Sigmoid colon (tissue), 7 donors: ENCODE measurements around the gene AMMECR1. TPM values are rescaled to one million over a fixed set of nuclear protein-coding genes. Genes with fewer than 3 reads are reported as not detected.

Experiments
- DNase-seq: peaks from one replicate; pipeline ENCODE4 v3.0.0-alpha.2; 2019
- H3K27ac ChIP-seq, 4 donors: fragments of 200-600 bp; sonication (generic); one replicate each; pipeline ENCODE4 v1.5.1; 2016 to 2019; ENCODE audit warnings: mild to moderate bottlenecking in 1 of 4
- H3K27me3 ChIP-seq, 3 donors: fragments of 200-600 bp; sonication (generic); one replicate each; pipeline ENCODE4 v1.5.1; 2019; ENCODE audit warnings: mild to moderate bottlenecking in 1 of 3
- H3K36me3 ChIP-seq, 4 donors: fragments of 200-600 bp; sonication (generic); one replicate each; pipeline ENCODE4 v1.5.1; 2016 to 2019
- H3K4me1 ChIP-seq, 4 donors: fragments of 200-600 bp; sonication (generic); one replicate each; pipeline ENCODE4 v1.5.1; 2017 to 2019
- H3K4me3 ChIP-seq, 4 donors: fragments of 200-600 bp; sonication (generic); one replicate each; pipeline ENCODE4 v1.5.1; 2017 to 2019; ENCODE audit warnings: mild to moderate bottlenecking in 2 of 4, moderate library complexity in 1 of 4
- H3K9me3 ChIP-seq, 4 donors: fragments of 200-600 bp in 3 of 4; sonication (generic) in 3 of 4; one replicate each; pipeline versions ENCODE4 v1.5.1 to v1.6.1; 2013 to 2019
- CTCF ChIP-seq, 4 experiments: fragments of 450-650 bp in 3 of 4; fragments of 200-600 bp in 1 of 4; IDR thresholded peaks; one replicate each; pipeline ENCODE4 v1.5.1; 2016 to 2019; ENCODE audit warnings: antibody characterized with exemption in 4 of 4, mild to moderate bottlenecking in 3 of 4, moderate library complexity in 2 of 4
- EP300 ChIP-seq, 4 donors: sonication (generic); formaldehyde crosslinking; IDR thresholded peaks; one replicate each; pipeline ENCODE4 v1.6.1; 2017; ENCODE audit warnings: antibody characterized with exemption in 4 of 4
- POLR2A ChIP-seq, 2 donors: fragments of 450-650 bp; IDR thresholded peaks; one replicate each; pipeline ENCODE4 v1.6.1; 2016; ENCODE audit warnings: antibody characterized with exemption in 2 of 2, mild to moderate bottlenecking in 2 of 2, moderate library complexity in 2 of 2
- POLR2AphosphoS5 ChIP-seq, 4 donors: sonication (generic); formaldehyde crosslinking; IDR thresholded peaks; one replicate each; pipeline ENCODE4 v1.6.1; 2017; ENCODE audit warnings: antibody characterized with exemption in 4 of 4
- WGBS, 2 donors: extraction: QIAGEN DNeasy Blood & Tissue Kit; methylation state at CpG; one replicate each; pipeline ENCODE4 v1.1.7; 2013; 5-methylcytosine and 5-hydroxymethylcytosine counted together
- intact Hi-C: fragments of 100-400 bp; cut with DNase I; formaldehyde crosslinking; loops from one replicate; pipeline ENCODE4 v1.15.1; 2023
- polyA plus RNA-seq, 3 donors: library from polyadenylated mRNA; stranded (reverse); fragments of 200-250 nt; gene quantifications; one replicate each; pipeline ENCODE4 v1.2.3, GENCODE V29; 2013
- total RNA-seq, 4 donors: library from RNA; depleted of rRNA; stranded (reverse); fragments of >200 nt; gene quantifications; one replicate each; pipeline ENCODE4 v1.1.0, GENCODE V29; 2016
- donor health status: healthy with polysubstance abuse.
- donor health status: Bipolar disorder and iron deficiency.
- donor health status: healthy.

Gene AMMECR1
- total and polyA plus RNA-seq, 7 donors, result 1.5 to 8.1 (median 3.2) TPM

GRCh38 chrX:110213183-110213582 is 104.7 kb downstream of the AMMECR1 start:
- no peaks in the 10 kb centered on the region for H3K27me3 ChIP-seq
- H3K4me3 ChIP-seq, result no peak overlapping the region
- no peak overlapping the region for H3K27ac ChIP-seq
- no peaks in the 10 kb centered on the region for H3K36me3 ChIP-seq
- DNase-seq, result no peak
- no peaks in the 10 kb centered on the region for H3K4me1 ChIP-seq
- TF ChIP-seq EP300 (IDR thresholded peaks at IDR 0.05) (no peak), POLR2A (IDR thresholded peaks at IDR 0.05) (no peak), CTCF (IDR thresholded peaks at IDR 0.05) (no peak), POLR2AphosphoS5 (IDR thresholded peaks at IDR 0.05) (no peak)
- intact Hi-C loops, result no loop called here
- H3K9me3 ChIP-seq, result no peaks in the 10 kb centered on the region
- WGBS, 2 donors, result 97 to 98% methylated on average over 1 of the region's 1 CpG

DNA sequence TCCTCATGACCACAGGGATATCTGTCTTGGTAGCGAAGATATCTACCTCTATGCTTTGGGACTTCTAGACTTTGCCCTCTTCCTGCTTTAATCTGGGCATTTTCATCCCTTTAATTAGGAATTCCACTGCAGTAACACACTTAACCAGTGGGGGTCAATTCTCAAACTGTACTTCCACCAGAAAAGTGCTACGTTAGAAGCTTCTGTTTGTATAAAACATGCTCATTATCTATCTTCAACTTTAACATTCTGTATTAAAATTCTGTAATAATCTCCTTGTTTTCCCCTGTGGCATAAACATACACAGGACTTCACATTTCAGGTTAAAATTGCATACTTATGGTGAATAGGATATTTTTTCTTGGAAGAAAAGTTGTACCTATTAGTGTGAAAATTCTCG is 105.6 kb downstream of the AMMECR1 start:
- no peak for TF ChIP-seq EP300 (IDR thresholded peaks at IDR 0.05)
- no peak for TF ChIP-seq POLR2A (IDR thresholded peaks at IDR 0.05)
- TF ChIP-seq POLR2AphosphoS5 (IDR thresholded peaks at IDR 0.05), result no peak
- no peak for TF ChIP-seq CTCF (IDR thresholded peaks at IDR 0.05)
- H3K27me3 ChIP-seq, result no peaks in the 10 kb centered on the region
- no peak overlapping the region for H3K4me3 ChIP-seq
- intact Hi-C loops, result no loop called here
- 91 to 94% methylated on average over 3 of the region's 3 CpGs for WGBS, 2 donors
- DNase-seq, result no peak
- H3K9me3 ChIP-seq, result no peaks in the 10 kb centered on the region
- H3K4me1 ChIP-seq, result no peaks in the 10 kb centered on the region
- no peak overlapping the region for H3K27ac ChIP-seq
- H3K36me3 ChIP-seq, result no peaks in the 10 kb centered on the region

DNA sequence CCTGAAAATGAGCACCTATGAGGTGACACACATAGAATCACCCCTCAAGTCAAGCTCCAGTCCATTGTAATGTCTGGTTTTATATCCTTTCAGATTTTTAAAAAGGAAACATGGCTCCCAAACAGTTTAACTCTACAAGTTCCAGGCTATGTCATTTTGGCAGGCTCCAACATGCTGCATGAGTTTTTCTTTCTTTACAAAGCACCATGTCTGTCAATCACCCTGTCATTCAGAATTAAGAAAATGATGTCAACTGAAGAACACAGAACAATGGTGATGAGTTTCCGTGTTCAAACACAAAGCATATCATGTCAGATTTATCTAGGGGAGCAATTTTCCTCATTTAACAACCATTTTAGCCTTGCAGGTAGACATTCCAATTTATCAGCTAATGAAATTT is 106.5 kb downstream of the AMMECR1 start:
- Histone ChIP-seq H3K4me1 (no peaks in the 10 kb centered on the region), H3K4me3 (no peak overlapping the region), H3K9me3 (no peaks in the 10 kb centered on the region), H3K27ac (no peak overlapping the region), H3K27me3 (no peaks in the 10 kb centered on the region), H3K36me3 (no peaks in the 10 kb centered on the region)
- WGBS, 2 donors, result 94 to 98% methylated on average over 1 of the region's 1 CpG
- TF ChIP-seq CTCF (IDR thresholded peaks at IDR 0.05), result no peak
- TF ChIP-seq POLR2AphosphoS5 (IDR thresholded peaks at IDR 0.05), result no peak
- TF ChIP-seq POLR2A (IDR thresholded peaks at IDR 0.05), result no peak
- TF ChIP-seq EP300 (IDR thresholded peaks at IDR 0.05), result no peak
- DNase-seq, result no peak
- intact Hi-C loops, result no loop called here

- DNase-seq, result no peak
- Histone ChIP-seq H3K36me3 (no peaks in the 10 kb centered on the region), H3K4me1 (no peaks in the 10 kb centered on the region), H3K27ac (no peak overlapping the region), H3K27me3 (no peaks in the 10 kb centered on the region), H3K9me3 (no peaks in the 10 kb centered on the region), H3K4me3 (no peak overlapping the region)
- intact Hi-C loops, result no loop called here
- WGBS, 2 donors, result 71 to 74% methylated on average over 5 of the region's 5 CpGs
- no peak for TF ChIP-seq POLR2AphosphoS5 (IDR thresholded peaks at IDR 0.05)
- no peak for TF ChIP-seq EP300 (IDR thresholded peaks at IDR 0.05)
- no peak for TF ChIP-seq CTCF (IDR thresholded peaks at IDR 0.05)
- TF ChIP-seq POLR2A (IDR thresholded peaks at IDR 0.05), result no peak
Measured at GRCh38 chrX:110210417-110211139, 107.3 kb downstream of the AMMECR1 start.

- Histone ChIP-seq H3K4me1 (no peaks in the 10 kb centered on the region), H3K27me3 (no peaks in the 10 kb centered on the region), H3K36me3 (no peaks in the 10 kb centered on the region), H3K4me3 (no peak overlapping the region), H3K27ac (no peak overlapping the region), H3K9me3 (no peaks in the 10 kb centered on the region)
- TF ChIP-seq POLR2AphosphoS5 (IDR thresholded peaks at IDR 0.05), result no peak
- TF ChIP-seq EP300 (IDR thresholded peaks at IDR 0.05), result no peak
- no peak for TF ChIP-seq POLR2A (IDR thresholded peaks at IDR 0.05)
- no peak for TF ChIP-seq CTCF (IDR thresholded peaks at IDR 0.05)
- DNase-seq, result no peak
- 94 to 98% methylated on average over 2 of the region's 2 CpGs for WGBS, 2 donors
- intact Hi-C loops, result no loop called here
Measured at GRCh38 chrX:110208092-110208491, 109.8 kb downstream of the AMMECR1 start.
